GM10248 (cell line): ENCODE data around the gene FBXW12.

Experiments
- CTCF ChIA-PET: fragments of 300-600 bp; sonication (Branson Sonifier 250); formaldehyde crosslinking; extraction: SDS; loops from one replicate; lab custom pipeline; 2021; ENCODE audit warnings: antibody characterized with exemption; lab: Yijun Ruan, JAX
- POLR2A ChIA-PET: fragments of 350-650 bp; sonication (Branson Sonifier 250); formaldehyde crosslinking; extraction: SDS; loops from one replicate; lab custom pipeline; 2020; ENCODE audit warnings: antibody characterized with exemption; lab: Yijun Ruan, JAX
- DNase-seq: peaks from one replicate; pipeline ENCODE4 v3.0.0; 2012; ENCODE audit errors: extremely low spot score
- TF ChIP-seq, protein P1 (sequence below): IDR thresholded peaks from 2 replicates; pipeline ENCODE4 v1.5.1; 2012; ENCODE audit warnings: mild to moderate bottlenecking, low read depth; ENCODE audit errors: extremely low read depth, missing control alignments, control extremely low read depth

Gene FBXW12

DNA sequence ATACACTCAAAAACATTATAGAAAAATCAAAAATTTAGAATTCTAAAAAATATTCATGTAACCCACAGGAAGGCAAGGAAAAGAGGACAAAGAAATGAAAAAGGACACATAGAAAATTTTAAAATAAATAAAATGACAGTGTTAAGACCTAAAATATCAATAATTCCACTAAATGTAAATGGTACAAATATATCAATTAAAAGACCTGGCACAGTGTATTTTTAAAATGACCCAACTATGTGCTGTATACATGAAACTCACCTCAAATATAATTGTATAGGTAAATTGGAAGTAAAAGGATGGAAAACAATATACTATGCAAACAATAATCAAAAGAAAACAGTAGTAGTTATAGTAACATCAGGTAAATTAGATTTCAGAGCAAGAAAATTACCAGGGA, 10.1 kb upstream of the FBXW12 start:
- POLR2A ChIA-PET = no interaction called here
- CTCF ChIA-PET = no interaction called here
- no peak for DNase-seq
- TF ChIP-seq, protein P1, sequence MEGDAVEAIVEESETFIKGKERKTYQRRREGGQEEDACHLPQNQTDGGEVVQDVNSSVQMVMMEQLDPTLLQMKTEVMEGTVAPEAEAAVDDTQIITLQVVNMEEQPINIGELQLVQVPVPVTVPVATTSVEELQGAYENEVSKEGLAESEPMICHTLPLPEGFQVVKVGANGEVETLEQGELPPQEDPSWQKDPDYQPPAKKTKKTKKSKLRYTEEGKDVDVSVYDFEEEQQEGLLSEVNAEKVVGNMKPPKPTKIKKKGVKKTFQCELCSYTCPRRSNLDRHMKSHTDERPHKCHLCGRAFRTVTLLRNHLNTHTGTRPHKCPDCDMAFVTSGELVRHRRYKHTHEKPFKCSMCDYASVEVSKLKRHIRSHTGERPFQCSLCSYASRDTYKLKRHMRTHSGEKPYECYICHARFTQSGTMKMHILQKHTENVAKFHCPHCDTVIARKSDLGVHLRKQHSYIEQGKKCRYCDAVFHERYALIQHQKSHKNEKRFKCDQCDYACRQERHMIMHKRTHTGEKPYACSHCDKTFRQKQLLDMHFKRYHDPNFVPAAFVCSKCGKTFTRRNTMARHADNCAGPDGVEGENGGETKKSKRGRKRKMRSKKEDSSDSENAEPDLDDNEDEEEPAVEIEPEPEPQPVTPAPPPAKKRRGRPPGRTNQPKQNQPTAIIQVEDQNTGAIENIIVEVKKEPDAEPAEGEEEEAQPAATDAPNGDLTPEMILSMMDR = no peak

DNA sequence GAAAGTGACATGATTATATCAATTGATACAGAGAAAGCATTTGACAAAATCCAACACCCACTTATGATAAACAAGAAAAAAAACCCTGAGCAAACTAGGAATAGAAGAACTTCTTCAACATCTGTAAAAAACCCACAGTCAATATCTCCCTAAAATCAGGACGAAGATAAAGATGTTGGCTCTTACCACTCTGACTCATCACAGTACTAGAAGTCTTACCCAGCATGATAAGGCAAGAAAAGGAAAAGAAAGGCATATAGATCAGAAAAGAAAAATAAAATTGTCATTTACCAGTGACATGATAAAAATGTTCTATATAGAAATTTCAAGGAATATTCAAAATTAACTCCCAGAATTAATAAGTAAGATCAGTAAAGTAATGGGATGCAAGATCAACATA, 7.2 kb upstream of the FBXW12 start:
- no peak for DNase-seq
- ChIA-PET POLR2A (no interaction called here), CTCF (no interaction called here)
- TF ChIP-seq, protein P1 = no peak

DNA sequence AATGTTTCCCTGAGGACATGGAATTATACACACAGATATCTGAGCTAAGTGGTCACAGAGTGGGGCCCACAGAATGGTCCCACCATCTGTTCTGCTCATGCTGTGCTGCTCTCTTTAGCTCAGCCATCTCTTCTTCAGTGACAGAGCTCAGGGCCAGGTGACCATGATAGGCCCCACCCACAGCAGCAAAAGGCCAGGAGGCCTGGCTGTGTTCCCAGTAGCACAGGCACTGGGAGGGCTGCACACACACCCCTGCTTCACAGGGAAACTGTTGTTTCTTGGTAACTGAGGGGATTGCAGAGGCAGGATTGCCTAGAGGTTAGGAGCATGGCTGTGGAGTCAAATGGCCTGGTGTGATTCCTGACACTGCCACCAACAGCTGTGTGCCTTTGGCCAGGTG, 4.8 kb upstream of the FBXW12 start:
- TF ChIP-seq, protein P1 = no peak
- no peak for DNase-seq
- CTCF ChIA-PET = interaction anchor here (1.1 to 1.3 kb wide), 3 partner anchors 9 to 173 kb away, joined by 3 to 4 read pairs (median 3); no protein-coding TSS in a partner anchor
- POLR2A ChIA-PET = no interaction called here

DNA sequence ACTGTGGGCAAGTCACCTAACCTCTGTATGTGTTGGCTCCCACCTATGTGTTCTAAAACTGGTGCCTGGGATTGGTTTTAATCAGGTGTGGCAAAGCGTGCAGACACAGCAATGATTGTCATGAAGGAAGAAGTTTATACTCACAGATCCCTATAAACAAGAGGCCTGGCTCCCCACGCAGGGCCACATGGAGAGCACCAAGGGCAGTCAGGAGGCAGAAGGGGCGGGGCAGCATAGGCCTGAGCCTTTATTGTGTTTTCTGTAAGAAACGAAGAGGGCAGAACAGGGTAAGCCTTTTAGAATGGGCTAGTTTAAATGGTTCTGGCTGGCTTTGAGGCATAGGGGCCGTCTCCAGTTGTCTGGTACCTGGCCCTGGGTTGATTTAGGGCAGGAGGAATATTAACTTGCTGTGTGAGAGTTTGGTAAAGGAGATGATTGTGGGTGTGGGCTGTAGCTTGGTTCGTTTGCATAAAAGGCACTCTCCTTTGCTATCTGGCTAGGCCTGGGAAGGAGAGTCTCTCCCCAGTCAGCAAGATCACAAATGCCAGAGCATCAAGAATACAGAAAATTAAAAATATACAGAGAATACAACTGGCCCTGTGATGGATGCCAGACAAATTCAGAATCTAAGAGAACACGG, 2.2 kb upstream of the FBXW12 start:
- no peak for DNase-seq
- TF ChIP-seq, protein P1 = no peak

DNA sequence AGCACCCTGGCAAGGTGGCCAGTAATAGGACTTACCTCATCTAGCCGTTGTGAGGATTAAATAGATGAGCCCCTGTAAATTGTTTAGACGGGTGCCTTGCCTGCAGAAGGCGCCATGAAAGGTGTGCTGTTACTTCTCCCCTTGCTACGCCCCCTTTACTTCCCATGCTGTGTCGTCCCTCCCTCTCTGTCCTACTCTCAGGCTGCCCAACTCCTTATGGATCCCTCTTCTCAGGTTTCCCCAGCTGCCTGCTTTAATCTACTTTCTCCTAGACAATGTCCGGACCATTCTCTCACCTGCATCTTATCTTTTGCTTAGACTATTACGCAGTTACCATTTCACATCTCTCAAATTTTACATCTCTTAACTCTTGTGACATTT, 1.7 kb upstream of the FBXW12 start:
- CTCF ChIA-PET = no interaction called here
- no peak for DNase-seq
- POLR2A ChIA-PET = no interaction called here
- TF ChIP-seq, protein P1 = no peak

More for the DNA sequence above, 2.2 kb upstream of the FBXW12 start:
- ChIA-PET CTCF (interaction anchor here (1.3 kb wide), 1 partner anchor 50 kb away, joined by 3 read pairs; no protein-coding TSS in a partner anchor), POLR2A (no interaction called here)

DNA sequence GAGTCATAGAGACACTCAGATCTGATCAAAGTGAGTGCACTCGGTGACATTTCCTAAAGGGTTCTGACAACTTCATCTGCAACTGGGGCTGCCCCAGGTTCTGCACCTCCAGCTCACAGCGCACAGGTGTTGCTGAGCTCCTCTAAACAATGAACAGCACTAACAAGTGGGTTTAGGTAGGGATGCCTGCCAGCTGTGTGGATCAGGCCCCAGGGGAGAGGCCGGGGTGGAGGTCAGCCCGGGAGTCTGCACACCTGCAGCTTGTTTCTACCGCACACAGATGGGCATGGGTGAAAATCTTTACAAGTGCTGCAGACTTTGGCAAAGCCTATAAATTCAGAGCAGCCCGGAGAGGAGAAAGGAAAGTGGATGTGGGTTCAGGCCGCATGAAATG, 355 bp downstream of the FBXW12 start:
- ChIA-PET POLR2A (no interaction called here), CTCF (interaction anchor here (1.3 to 1.5 kb wide), 2 partner anchors 28 to 64 kb away, joined by 5 read pairs; no protein-coding TSS in a partner anchor)
- DNase-seq = no peak
- TF ChIP-seq, protein P1 = no peak
